GM21390 (cell line): ENCODE measurements around the gene MYO9A.

ENCODE experiments used
- ATAC-seq: cut with Tn5 transposase; IDR thresholded peaks from one replicate; pipeline ENCODE4 v1.9.1; 2021; ENCODE audit not compliant: unreplicated experiment

MYO9A gene, protein sequence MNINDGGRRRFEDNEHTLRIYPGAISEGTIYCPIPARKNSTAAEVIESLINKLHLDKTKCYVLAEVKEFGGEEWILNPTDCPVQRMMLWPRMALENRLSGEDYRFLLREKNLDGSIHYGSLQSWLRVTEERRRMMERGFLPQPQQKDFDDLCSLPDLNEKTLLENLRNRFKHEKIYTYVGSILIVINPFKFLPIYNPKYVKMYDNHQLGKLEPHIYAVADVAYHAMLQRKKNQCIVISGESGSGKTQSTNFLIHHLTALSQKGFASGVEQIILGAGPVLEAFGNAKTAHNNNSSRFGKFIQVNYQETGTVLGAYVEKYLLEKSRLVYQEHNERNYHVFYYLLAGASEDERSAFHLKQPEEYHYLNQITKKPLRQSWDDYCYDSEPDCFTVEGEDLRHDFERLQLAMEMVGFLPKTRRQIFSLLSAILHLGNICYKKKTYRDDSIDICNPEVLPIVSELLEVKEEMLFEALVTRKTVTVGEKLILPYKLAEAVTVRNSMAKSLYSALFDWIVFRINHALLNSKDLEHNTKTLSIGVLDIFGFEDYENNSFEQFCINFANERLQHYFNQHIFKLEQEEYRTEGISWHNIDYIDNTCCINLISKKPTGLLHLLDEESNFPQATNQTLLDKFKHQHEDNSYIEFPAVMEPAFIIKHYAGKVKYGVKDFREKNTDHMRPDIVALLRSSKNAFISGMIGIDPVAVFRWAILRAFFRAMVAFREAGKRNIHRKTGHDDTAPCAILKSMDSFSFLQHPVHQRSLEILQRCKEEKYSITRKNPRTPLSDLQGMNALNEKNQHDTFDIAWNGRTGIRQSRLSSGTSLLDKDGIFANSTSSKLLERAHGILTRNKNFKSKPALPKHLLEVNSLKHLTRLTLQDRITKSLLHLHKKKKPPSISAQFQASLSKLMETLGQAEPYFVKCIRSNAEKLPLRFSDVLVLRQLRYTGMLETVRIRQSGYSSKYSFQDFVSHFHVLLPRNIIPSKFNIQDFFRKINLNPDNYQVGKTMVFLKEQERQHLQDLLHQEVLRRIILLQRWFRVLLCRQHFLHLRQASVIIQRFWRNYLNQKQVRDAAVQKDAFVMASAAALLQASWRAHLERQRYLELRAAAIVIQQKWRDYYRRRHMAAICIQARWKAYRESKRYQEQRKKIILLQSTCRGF (N-terminal part only)

DNA sequence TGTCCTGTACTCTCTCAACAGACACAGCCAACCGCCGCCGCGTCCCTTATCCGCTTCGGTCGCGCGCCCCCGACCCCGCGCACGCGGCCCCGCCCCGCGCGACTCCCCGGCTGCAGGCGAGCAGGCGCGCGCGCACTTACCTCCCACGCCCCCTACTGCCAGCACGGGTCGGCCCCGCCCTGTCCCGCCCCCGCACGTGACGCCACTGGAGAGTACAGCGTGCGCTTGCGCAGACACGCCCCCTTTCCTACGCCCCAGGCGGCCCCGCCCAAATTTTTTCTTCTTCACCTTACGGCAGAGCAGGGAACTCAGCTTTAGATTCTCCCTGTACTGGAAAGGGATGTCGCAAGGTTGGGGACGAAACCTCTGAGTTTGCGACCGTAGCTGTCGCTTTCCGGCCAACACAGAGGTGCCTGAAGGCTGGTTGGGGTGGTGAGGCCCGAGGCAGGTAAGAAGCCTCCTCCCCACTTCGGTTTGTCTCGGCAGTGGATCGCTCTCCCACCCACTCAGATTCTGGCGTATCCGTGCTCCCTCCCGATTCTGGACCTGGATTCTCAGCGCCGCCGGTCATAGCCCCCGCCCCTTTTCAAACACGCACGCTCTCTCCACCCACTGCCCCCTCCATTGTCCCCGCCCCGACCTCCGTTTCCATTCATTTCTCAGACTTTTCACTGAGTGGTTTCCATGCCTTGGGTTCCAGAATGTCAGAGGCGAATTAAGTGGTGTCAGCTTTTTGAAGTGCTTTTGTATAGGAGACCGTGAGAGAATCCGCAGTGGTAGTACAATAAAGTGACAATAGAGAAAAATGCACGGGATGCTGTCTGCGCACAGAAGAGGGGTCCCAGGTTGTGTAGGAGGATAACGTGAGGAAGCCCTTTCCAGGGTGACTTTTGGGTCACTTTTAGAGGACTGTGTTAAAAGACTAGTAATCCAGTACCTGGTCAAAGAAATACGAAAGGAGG lies at the start of gene MYO9A, which contains the start of gene SENP8:
Gene MYO9A, minus strand, starts transcription at position 134 of the 962 bp plus-strand sequence. CDS start 71,587 bp downstream, outside the sequence.
Gene SENP8, plus strand, starts transcription at position 387 of the 962 bp plus-strand sequence. CDS start 21,221 bp downstream, outside the sequence.
- ATAC-seq: peak; percentile 53

DNA sequence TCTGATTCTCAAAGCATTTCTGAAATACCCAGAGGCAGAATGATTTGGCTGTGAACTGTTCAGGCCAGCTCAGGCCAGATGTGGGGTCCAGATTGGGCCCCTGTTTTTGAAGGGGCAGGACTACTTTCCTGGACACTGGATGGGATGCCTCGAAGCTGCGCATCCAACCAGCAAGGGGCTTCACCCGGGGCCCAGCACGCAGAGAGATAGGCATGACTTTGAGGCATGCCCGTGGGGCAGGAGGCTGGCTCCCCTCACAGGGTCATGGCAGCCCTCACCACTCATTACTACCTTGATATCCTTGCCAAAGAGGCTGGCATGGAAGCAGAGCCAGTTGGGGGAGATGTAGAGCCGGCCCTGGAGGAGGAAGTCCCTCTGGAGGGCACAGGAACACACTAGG lies 49.5 kb upstream of the MYO9A start:
- no peak for ATAC-seq

GRCh38 chr15:72166716-72167417 lies 48.9 kb upstream of the MYO9A start:
- no peak for ATAC-seq

GRCh38 chr15:72163719-72164118 lies 45.8 kb upstream of the MYO9A start:
- no peak for ATAC-seq

DNA sequence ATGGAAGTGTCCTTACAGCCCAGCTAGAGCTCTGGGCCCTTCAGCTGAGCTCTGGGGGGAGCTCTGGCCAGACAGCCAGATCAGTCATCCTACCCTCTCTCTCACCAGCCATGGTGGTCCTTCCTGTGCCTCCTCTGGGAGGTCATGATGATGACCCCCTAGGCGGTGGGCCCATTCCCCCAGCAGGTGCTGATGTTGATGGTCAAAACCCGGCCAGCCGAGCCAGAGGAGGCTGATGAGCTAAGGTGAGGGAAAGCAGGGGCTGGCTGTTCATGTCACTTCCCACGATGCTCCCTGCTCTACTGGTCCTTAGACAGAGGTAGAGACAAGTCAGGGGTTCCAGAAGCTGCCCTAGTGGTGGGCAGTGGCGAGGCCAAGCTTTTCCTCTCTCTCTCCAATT lies 44.6 kb upstream of the MYO9A start:
- no peak for ATAC-seq

GRCh38 chr15:72161361-72162132 lies 43.6 kb upstream of the MYO9A start:
- no peak for ATAC-seq

GRCh38 chr15:72160696-72161245 lies 42.8 kb upstream of the MYO9A start:
- ATAC-seq: no peak

DNA sequence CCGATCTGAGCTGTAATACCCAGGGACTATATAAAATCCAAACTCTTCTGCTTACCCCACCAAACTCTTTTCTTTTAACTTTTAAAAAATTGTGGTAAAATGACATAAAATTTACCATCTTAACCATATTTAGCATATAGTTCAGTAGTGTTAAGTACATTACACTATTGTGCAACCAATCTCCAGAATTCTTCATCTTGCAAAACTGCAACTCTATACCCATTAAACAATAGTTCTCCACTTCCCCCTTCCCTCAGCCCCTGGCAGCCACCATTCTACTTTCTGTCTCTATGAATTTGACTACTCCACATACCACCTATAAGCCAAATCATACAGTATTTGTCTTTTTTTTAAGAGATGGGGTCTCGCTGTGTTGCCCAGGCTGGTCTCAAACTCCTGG lies 39.0 kb upstream of the MYO9A start:
- no peak for ATAC-seq

DNA sequence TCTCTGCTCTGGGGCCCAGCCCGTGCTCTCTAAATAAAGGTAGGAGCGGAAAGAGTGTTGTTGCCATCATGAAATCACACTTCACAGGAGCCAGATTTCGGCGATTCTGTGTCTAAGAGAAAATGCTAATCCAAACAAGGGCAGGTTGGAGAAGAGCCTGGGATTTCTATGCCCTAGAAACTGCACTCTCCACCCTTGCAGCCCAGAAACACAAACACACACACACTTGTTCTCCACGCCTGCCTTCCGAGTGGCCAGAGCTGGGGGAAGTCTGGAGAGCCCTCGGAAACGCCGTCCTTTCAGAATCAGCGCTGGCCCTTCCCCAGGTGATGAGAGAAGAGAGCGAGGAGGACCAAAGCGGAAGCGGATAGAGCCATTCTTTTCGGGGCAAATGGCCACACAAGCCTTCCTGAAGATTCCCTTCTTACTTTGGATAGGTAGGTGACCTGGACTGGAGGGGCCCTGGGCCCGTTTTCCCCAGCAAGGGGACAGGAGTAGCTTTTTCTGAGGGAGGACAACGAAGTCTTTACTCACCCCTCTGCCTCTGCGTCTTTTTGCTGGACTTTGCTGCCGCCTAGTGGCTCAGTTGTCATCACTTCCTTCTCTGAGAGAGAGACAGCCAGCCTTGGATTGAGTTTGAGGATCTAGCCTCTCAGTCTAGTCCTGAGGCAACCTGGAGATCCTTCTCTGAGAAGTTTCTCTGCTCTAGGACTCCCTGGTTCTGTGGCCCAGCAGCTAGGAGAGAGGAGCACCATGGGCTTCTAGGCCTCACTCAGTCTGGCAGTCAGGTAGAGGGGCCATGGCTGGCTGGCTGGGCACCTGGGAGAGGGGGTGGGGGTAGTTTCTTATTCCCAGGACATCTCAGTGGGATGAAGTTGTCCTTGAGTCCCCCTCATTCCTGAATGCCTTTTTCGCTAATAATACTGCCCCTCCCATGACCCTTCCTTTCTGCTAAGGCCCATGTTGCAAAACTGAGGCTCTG lies 38.0 kb upstream of the MYO9A start:
- ATAC-seq: peak; percentile 76

DNA sequence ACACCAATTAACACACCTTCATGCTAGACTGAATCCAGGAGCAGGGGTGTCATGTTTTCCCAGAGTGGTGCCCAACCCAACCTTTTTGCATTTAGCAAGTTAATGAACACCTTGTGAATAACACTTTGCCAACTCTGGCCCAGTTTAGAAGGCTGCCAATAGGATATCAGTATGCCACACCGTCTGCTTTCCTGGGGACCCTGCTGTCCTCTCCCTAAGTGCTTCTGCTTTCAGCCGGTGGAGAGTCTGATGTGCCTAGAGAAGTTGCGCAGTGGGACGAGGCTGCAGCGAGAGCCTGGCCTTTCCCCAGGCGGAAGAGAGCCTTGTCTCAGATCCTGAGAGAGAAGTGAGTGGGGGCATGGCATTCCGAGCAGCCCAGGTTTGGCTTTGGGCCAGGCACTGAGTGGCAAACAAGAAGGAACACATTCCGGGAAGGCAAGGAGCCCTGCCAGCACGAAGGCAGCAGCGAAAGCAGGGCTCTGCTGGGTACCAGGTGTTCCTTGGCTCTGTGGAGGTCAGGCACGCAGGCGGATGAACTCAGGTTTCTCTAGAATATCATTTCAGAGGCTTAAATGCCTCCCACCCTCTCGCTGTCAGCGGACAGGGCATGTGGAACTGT lies 37.2 kb upstream of the MYO9A start:
- no peak for ATAC-seq

DNA sequence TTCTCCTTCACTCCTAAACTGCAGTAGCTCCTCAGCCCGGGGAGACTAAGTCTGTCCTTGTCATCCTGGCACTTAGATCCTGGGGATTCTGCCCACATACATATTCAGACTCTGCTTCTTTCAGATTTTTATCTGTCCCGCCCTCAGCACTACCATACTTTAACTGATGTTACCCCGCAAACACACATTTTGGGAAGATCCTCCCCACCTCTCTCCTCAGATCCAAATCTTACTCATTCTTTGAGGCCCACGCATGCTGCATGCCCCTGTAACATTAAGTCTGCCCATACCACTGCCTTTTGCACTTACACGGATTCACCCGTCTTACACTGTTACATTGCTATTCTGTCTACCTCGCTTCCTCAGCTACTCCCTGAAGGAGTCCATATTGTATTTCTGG lies 36.4 kb upstream of the MYO9A start:
- ATAC-seq: no peak

- no peak for ATAC-seq
These were observed 35.5 kb upstream of the MYO9A start for GRCh38 chr15:72153269-72154000.

DNA sequence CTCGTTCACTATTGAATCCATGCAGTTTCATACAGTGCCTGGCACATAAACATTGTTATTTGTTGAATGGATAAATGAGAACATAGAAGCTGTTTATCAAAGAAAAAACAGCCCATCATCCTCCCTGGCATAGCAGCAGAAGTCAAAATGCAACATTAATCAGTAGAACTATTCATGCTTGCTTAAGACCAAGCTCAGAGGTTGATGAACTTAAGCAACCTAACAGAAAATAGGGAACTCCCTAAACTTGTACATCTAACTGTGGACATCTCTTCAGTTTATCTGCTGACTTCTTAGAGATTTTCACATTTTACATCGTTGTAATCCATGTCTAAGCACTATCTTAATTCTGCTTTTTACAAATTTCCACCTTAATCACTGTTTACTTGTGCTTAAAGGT lies 29.5 kb upstream of the MYO9A start:
- no peak for ATAC-seq

DNA sequence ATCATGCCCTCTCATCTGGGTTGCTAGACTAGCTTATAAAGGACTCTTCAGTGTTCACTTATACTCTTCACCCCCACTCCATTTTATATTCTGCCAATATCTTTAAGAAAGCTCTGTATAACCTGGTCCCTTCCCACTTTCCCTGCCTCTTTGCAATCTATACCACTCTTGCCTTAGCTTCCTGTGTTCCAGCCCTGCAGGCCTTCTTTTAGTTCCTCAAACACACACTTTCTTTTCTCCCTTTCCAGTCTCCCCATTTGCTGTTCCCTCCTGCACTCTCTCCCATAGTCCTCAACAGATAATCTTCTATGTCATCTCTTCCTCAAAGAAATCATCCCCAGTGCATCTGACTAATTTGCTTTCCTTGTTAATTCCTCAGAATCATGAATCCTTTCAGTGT lies 29.0 kb upstream of the MYO9A start:
- no peak for ATAC-seq

GRCh38 chr15:72146221-72146620 lies 28.3 kb upstream of the MYO9A start:
- no peak for ATAC-seq
